ENCODE results near the gene ADARB2.

Gene ADARB2

GRCh38 chr10:1577945-1578344 is 159.4 kb downstream of the ADARB2 start:
- Mint-ChIP-seq H3K9me3 (no peaks in the 10 kb centered on the region), H3K27me3 (peaks cover 0 to 13% of the 10 kb centered on the region in 2 donors), H3K27ac (no peak overlapping the region), H3K36me3 (no peaks in the 10 kb centered on the region), H3K4me1 (peaks cover 43 to 55% of the 10 kb centered on the region in 2 donors), H3K4me3 (no peak overlapping the region)
- DNase-seq (no peak), ATAC-seq (replicated peaks) (no peak)

GRCh38 chr10:1577373-1577770 is 160.0 kb downstream of the ADARB2 start:
- peaks cover 4 to 15% of the 10 kb centered on the region in 2 donors for H3K27me3 Mint-ChIP-seq
- peak; percentile 59 to 70 for ATAC-seq (replicated peaks)
- H3K9me3 Mint-ChIP-seq, result no peaks in the 10 kb centered on the region
- DNase-seq, result peak; percentile 15
- no peak overlapping the region for H3K4me3 Mint-ChIP-seq
- H3K27ac Mint-ChIP-seq, result no peak overlapping the region
- no peaks in the 10 kb centered on the region for H3K36me3 Mint-ChIP-seq
- H3K4me1 Mint-ChIP-seq, result peaks cover 43 to 61% of the 10 kb centered on the region in 2 donors

GRCh38 chr10:1576467-1577372 is 160.6 kb downstream of the ADARB2 start:
- Mint-ChIP-seq H3K4me1 (peaks cover 50 to 67% of the 10 kb centered on the region in 2 donors), H3K9me3 (peaks cover 3 to 4% of the 10 kb centered on the region in 2 donors), H3K36me3 (peaks cover 2 to 3% of the 10 kb centered on the region in 2 donors), H3K27ac (no peak overlapping the region), H3K27me3 (peaks cover 10 to 22% of the 10 kb centered on the region in 2 donors), H3K4me3 (no peak overlapping the region)
- ATAC-seq (replicated peaks), result peak; percentile 55 to 57
- peak; percentile 9 for DNase-seq

GRCh38 chr10:1575481-1576244 is 161.7 kb downstream of the ADARB2 start:
- no peak overlapping the region for H3K4me3 Mint-ChIP-seq
- peaks cover 7% of the 10 kb centered on the region in 2 donors for H3K36me3 Mint-ChIP-seq
- DNase-seq (no peak), ATAC-seq (replicated peaks) (no peak)
- H3K27ac Mint-ChIP-seq, result no peak overlapping the region
- H3K4me1 Mint-ChIP-seq, result peaks cover 51 to 73% of the 10 kb centered on the region in 2 donors
- peaks cover 16 to 27% of the 10 kb centered on the region in 2 donors for H3K27me3 Mint-ChIP-seq
- peaks cover 7 to 8% of the 10 kb centered on the region in 2 donors for H3K9me3 Mint-ChIP-seq

- Mint-ChIP-seq H3K27ac (no peak overlapping the region), H3K4me1 (peaks cover 48 to 71% of the 10 kb centered on the region in 2 donors), H3K9me3 (peaks cover 7 to 8% of the 10 kb centered on the region in 2 donors), H3K36me3 (peaks cover 7% of the 10 kb centered on the region in 2 donors), H3K4me3 (no peak overlapping the region), H3K27me3 (peaks cover 23 to 32% of the 10 kb centered on the region in 2 donors)
- DNase-seq (no peak), ATAC-seq (replicated peaks) (no peak)
Observed at GRCh38 chr10:1574719-1575118, 162.6 kb downstream of the ADARB2 start.

- H3K4me1 Mint-ChIP-seq, result peaks cover 46 to 63% of the 10 kb centered on the region in 2 donors
- DNase-seq (no peak), ATAC-seq (replicated peaks) (no peak)
- H3K36me3 Mint-ChIP-seq, result peaks cover 7% of the 10 kb centered on the region in 2 donors
- H3K27ac Mint-ChIP-seq, result no peak overlapping the region
- H3K9me3 Mint-ChIP-seq, result peaks cover 7 to 8% of the 10 kb centered on the region in 2 donors
- H3K4me3 Mint-ChIP-seq, result no peak overlapping the region
- H3K27me3 Mint-ChIP-seq, result peaks cover 25 to 34% of the 10 kb centered on the region in 2 donors
Observed at GRCh38 chr10:1573981-1574380, 163.3 kb downstream of the ADARB2 start.

GRCh38 chr10:1573334-1573969 is 163.9 kb downstream of the ADARB2 start:
- peaks cover 7 to 8% of the 10 kb centered on the region in 2 donors for H3K9me3 Mint-ChIP-seq
- DNase-seq, result no peak
- H3K27ac Mint-ChIP-seq, result no peak overlapping the region
- no peak for ATAC-seq (replicated peaks)
- peaks cover 29 to 37% of the 10 kb centered on the region in 2 donors for H3K27me3 Mint-ChIP-seq
- no peak overlapping the region for H3K4me3 Mint-ChIP-seq
- H3K4me1 Mint-ChIP-seq, result peaks cover 42 to 58% of the 10 kb centered on the region in 2 donors
- H3K36me3 Mint-ChIP-seq, result peaks cover 7% of the 10 kb centered on the region in 2 donors

GRCh38 chr10:1572519-1573333 is 164.6 kb downstream of the ADARB2 start:
- DNase-seq (no peak), ATAC-seq (replicated peaks) (no peak)
- H3K4me1 Mint-ChIP-seq, result peaks cover 40 to 54% of the 10 kb centered on the region in 2 donors
- no peak overlapping the region for H3K27ac Mint-ChIP-seq
- peaks cover 7 to 8% of the 10 kb centered on the region in 2 donors for H3K9me3 Mint-ChIP-seq
- H3K27me3 Mint-ChIP-seq, result peaks cover 29 to 36% of the 10 kb centered on the region in 2 donors
- no peak overlapping the region for H3K4me3 Mint-ChIP-seq
- H3K36me3 Mint-ChIP-seq, result peaks cover 7% of the 10 kb centered on the region in 2 donors

GRCh38 chr10:1571587-1572237 is 165.6 kb downstream of the ADARB2 start:
- DNase-seq (no peak), ATAC-seq (replicated peaks) (no peak)
- peaks cover 30 to 43% of the 10 kb centered on the region in 2 donors for H3K4me1 Mint-ChIP-seq
- H3K4me3 Mint-ChIP-seq, result peak overlapping the region; percentile 37 to 47
- peak overlapping the region; percentile 81 for H3K27ac Mint-ChIP-seq
- H3K9me3 Mint-ChIP-seq, result peaks cover 7 to 8% of the 10 kb centered on the region in 2 donors
- H3K27me3 Mint-ChIP-seq, result peaks cover 36% of the 10 kb centered on the region in 2 donors
- H3K36me3 Mint-ChIP-seq, result peaks cover 7% of the 10 kb centered on the region in 2 donors

GRCh38 chr10:1570416-1571051 is 166.8 kb downstream of the ADARB2 start:
- Mint-ChIP-seq H3K27ac (no peak overlapping the region), H3K4me3 (no peak overlapping the region), H3K27me3 (peaks cover 36% of the 10 kb centered on the region in 2 donors), H3K4me1 (peaks cover 19 to 32% of the 10 kb centered on the region in 2 donors), H3K36me3 (peaks cover 7% of the 10 kb centered on the region in 2 donors), H3K9me3 (peaks cover 7 to 8% of the 10 kb centered on the region in 2 donors)
- no peak for ATAC-seq (replicated peaks)
- no peak for DNase-seq

GRCh38 chr10:1569208-1569607 is 168.1 kb downstream of the ADARB2 start:
- H3K27me3 Mint-ChIP-seq, result peaks cover 36 to 42% of the 10 kb centered on the region in 2 donors
- H3K36me3 Mint-ChIP-seq, result peaks cover 7% of the 10 kb centered on the region in 2 donors
- H3K4me1 Mint-ChIP-seq, result peaks cover 13 to 19% of the 10 kb centered on the region in 2 donors
- peaks cover 7 to 8% of the 10 kb centered on the region in 2 donors for H3K9me3 Mint-ChIP-seq
- no peak overlapping the region for H3K4me3 Mint-ChIP-seq
- no peak overlapping the region for H3K27ac Mint-ChIP-seq
- DNase-seq, result no peak
- no peak for ATAC-seq (replicated peaks)

GRCh38 chr10:1567742-1568495 is 169.4 kb downstream of the ADARB2 start:
- Mint-ChIP-seq H3K27me3 (peaks cover 38 to 44% of the 10 kb centered on the region in 2 donors), H3K27ac (no peak overlapping the region), H3K36me3 (peaks cover 7% of the 10 kb centered on the region in 2 donors), H3K4me3 (no peak overlapping the region), H3K4me1 (peaks cover 12 to 17% of the 10 kb centered on the region in 2 donors), H3K9me3 (peaks cover 7 to 8% of the 10 kb centered on the region in 2 donors)
- DNase-seq (no peak), ATAC-seq (replicated peaks) (no peak)
